Measurements from ENCODE around the gene SHMT2.

- TF ChIP-seq CTCF (conservative IDR thresholded peaks at IDR 0.05; ENCODE audit: low read depth, low read length) (no peak), EZH2 (IDR thresholded peaks at IDR 0.05; ENCODE audit: low read length, unreplicated experiment) (no peak), EZH2phosphoT487 (IDR thresholded peaks at IDR 0.05; ENCODE audit: borderline replicate concordance, low read length) (no peak)
Measured at GRCh38 chr12:57223191-57224165, 6.0 kb upstream of the SHMT2 start.
